Activated naive CD8-positive, alpha-beta T cell treated with anti-CD3 and anti-CD28 coated beads, Interleukin-2, amount 50 U/mL, for 16 hours (primary cell): ENCODE results near the gene CDK9.
A peak's percentile ranks its signal among the peaks of the same experiment; 100 is the strongest.

Experiments
- DNase-seq: peaks from one replicate; pipeline ENCODE4 v3.0.0-alpha.2; 2020; ENCODE audit warnings: low read depth, low spot score

The CDK9 gene

GRCh38 chr9:127761491-127761956 is 24.3 kb upstream of the CDK9 start:
- no peak for DNase-seq

GRCh38 chr9:127762111-127762676 is 23.6 kb upstream of the CDK9 start:
- DNase-seq: no peak

- no peak for DNase-seq
These were observed 21.9 kb upstream of the CDK9 start for GRCh38 chr9:127763918-127764384.

GRCh38 chr9:127765418-127765817 is 20.4 kb upstream of the CDK9 start:
- DNase-seq: no peak

- no peak for DNase-seq
These were observed 18.4 kb upstream of the CDK9 start for GRCh38 chr9:127767410-127767809.

GRCh38 chr9:127767909-127768331 is 17.9 kb upstream of the CDK9 start:
- DNase-seq: no peak

- no peak for DNase-seq
These were observed 17.1 kb upstream of the CDK9 start for GRCh38 chr9:127768698-127769097.

- no peak for DNase-seq
These were observed 16.7 kb upstream of the CDK9 start for GRCh38 chr9:127769101-127769500.

GRCh38 chr9:127769929-127770582 is 15.8 kb upstream of the CDK9 start:
- no peak for DNase-seq

- DNase-seq: no peak
These were observed 15.3 kb upstream of the CDK9 start for GRCh38 chr9:127770583-127770904.

- peak; percentile 84 for DNase-seq
These were observed 14.8 kb upstream of the CDK9 start for GRCh38 chr9:127770905-127771569.

- DNase-seq: no peak
These were observed 14.2 kb upstream of the CDK9 start for GRCh38 chr9:127771570-127772189.

- no peak for DNase-seq
These were observed 13.2 kb upstream of the CDK9 start for GRCh38 chr9:127772603-127773002.

- DNase-seq: no peak
These were observed 12.6 kb upstream of the CDK9 start for GRCh38 chr9:127773272-127773671.

GRCh38 chr9:127773981-127774380 is 11.9 kb upstream of the CDK9 start:
- DNase-seq: no peak

- DNase-seq: peak; percentile 42
These were observed 9.5 kb upstream of the CDK9 start for GRCh38 chr9:127776195-127776923.

GRCh38 chr9:127776924-127777289 is 8.9 kb upstream of the CDK9 start:
- DNase-seq: no peak

- DNase-seq: no peak
These were observed 8.4 kb upstream of the CDK9 start for GRCh38 chr9:127777368-127777980.

GRCh38 chr9:127778280-127779135 is 7.3 kb upstream of the CDK9 start, which contains the start of gene SH2D3C:
SH2D3C (minus strand) TSS chr9:127778666; CDS start chr9:127778627, 39 bp downstream.
- no peak for DNase-seq
